AG04450 (cell line): ENCODE data around the gene PCSK6. TPM values are rescaled to one million over a fixed set of nuclear protein-coding genes. Genes with fewer than 3 reads are reported as not detected.
A peak's percentile ranks its signal among the peaks of the same experiment; 100 is the strongest.

ENCODE experiments used
- CTCF ChIA-PET: fragments of 300-600, 350-600 bp; formaldehyde crosslinking; extraction: SDS; loops from one replicate; lab custom pipeline; 2022; ENCODE audit warnings: antibody characterized with exemption, inconsistent platforms; lab: Charles Lee
- POLR2A ChIA-PET: fragments of 350-600 bp; formaldehyde crosslinking; extraction: SDS; loops from one replicate; lab custom pipeline; 2021; ENCODE audit warnings: antibody characterized with exemption, inconsistent platforms; lab: Yijun Ruan, JAX
- DNase-seq: peaks from one replicate; pipeline ENCODE4 v3.0.0-alpha.2; 2011; ENCODE audit warnings: low read depth, low spot score
- H3K27ac ChIP-seq: one replicate; pipeline ENCODE4 v1.5.1; 2012; ENCODE audit warnings: low read depth, low read length, control low read depth
- H3K27me3 ChIP-seq: one replicate; pipeline ENCODE4 v1.6.0; 2012; ENCODE audit warnings: low read length; ENCODE audit not compliant: control insufficient read depth, insufficient read depth
- H3K4me3 ChIP-seq: 2 replicates; pipeline ENCODE4 v1.5.1; 2011; ENCODE audit warnings: mild to moderate bottlenecking, low read depth, low read length, control low read depth
- H3K9me3 ChIP-seq: 2 replicates; pipeline ENCODE4 v1.5.1; 2012; ENCODE audit warnings: low read length; ENCODE audit not compliant: control insufficient read depth, insufficient read depth
- polyA plus RNA-seq: library from polyadenylated mRNA; depleted of rRNA; stranded (reverse); fragments of >200 nt; gene quantifications from 2 replicates; pipeline ENCODE4 v1.2.3, GENCODE V29; 2011
- TF ChIP-seq, protein P1 (sequence below): IDR thresholded peaks from 2 replicates; pipeline ENCODE4 v1.5.1; 2011; ENCODE audit warnings: low read depth, low read length, control low read depth, inconsistent platforms

Gene PCSK6
- polyA plus RNA-seq, 1 experiment = 0.06 TPM

DNA sequence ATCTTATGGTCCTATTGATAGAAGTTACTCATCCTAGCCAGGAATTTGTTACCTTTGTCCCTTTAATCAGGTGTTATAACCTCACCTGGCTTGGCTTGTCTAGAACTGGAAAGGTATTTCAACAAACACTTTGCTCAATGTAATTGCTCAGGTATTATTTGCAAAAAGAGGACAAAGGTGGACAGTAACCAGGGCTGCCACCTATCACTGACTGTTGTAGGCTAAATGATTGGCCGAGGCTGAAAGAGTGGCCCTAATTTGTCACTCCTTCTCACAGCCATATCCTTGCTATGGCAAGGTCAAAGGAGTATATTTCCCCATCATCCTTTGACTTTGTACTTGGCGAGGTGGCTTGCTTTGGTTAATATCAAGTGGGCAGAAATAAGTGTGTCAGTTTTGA, 209.5 kb downstream of the PCSK6 start:
- POLR2A ChIA-PET = no interaction called here
- Histone ChIP-seq H3K9me3 (no peaks in the 10 kb centered on the region), H3K27ac (no peak overlapping the region), H3K4me3 (no peak overlapping the region), H3K27me3 (no peaks in the 10 kb centered on the region)
- TF ChIP-seq, protein P1, sequence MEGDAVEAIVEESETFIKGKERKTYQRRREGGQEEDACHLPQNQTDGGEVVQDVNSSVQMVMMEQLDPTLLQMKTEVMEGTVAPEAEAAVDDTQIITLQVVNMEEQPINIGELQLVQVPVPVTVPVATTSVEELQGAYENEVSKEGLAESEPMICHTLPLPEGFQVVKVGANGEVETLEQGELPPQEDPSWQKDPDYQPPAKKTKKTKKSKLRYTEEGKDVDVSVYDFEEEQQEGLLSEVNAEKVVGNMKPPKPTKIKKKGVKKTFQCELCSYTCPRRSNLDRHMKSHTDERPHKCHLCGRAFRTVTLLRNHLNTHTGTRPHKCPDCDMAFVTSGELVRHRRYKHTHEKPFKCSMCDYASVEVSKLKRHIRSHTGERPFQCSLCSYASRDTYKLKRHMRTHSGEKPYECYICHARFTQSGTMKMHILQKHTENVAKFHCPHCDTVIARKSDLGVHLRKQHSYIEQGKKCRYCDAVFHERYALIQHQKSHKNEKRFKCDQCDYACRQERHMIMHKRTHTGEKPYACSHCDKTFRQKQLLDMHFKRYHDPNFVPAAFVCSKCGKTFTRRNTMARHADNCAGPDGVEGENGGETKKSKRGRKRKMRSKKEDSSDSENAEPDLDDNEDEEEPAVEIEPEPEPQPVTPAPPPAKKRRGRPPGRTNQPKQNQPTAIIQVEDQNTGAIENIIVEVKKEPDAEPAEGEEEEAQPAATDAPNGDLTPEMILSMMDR = no peak
- no peak for DNase-seq
- CTCF ChIA-PET = interaction anchor here (1.8 kb wide), 1 partner anchor 9 kb away, joined by 7 read pairs; no protein-coding TSS in a partner anchor

DNA sequence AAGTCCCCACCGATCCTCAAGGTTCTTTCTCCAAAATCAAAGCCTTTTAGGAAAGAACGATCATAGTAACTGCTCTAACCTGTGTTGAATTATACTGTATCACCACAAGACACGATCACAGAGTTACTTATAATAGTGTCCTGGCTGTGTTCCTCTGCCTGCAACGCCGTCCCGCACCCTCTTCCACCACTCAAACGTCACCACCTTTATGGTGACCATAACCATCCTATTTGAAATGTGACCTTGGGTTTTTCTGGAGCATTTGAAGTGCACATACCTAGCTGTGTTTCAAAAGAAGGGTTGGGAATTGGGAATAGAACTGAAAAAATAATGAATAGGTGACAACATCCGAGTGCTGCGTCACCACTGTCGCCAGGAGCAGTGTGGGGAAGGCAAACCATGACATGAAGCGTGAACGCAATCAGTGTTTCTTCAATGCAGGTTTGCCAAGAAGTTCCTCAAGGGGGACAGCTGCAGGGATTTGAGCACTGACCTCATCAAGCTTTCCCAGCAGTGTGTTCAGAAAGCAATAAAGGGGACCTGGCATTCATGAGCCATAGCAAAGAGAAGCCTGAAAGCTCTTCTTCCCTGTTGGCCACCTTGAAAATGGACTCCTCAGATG, 211.5 kb downstream of the PCSK6 start:
- Histone ChIP-seq H3K4me3 (peak overlapping the region; percentile 52), H3K9me3 (no peaks in the 10 kb centered on the region), H3K27ac (no peak overlapping the region), H3K27me3 (no peaks in the 10 kb centered on the region)
- POLR2A ChIA-PET = no interaction called here
- CTCF ChIA-PET = interaction anchor here (1.9 kb wide), 1 partner anchor 11 kb away, joined by 15 read pairs; no protein-coding TSS in a partner anchor
- DNase-seq = no peak
- TF ChIP-seq, protein P1 = no peak

DNA sequence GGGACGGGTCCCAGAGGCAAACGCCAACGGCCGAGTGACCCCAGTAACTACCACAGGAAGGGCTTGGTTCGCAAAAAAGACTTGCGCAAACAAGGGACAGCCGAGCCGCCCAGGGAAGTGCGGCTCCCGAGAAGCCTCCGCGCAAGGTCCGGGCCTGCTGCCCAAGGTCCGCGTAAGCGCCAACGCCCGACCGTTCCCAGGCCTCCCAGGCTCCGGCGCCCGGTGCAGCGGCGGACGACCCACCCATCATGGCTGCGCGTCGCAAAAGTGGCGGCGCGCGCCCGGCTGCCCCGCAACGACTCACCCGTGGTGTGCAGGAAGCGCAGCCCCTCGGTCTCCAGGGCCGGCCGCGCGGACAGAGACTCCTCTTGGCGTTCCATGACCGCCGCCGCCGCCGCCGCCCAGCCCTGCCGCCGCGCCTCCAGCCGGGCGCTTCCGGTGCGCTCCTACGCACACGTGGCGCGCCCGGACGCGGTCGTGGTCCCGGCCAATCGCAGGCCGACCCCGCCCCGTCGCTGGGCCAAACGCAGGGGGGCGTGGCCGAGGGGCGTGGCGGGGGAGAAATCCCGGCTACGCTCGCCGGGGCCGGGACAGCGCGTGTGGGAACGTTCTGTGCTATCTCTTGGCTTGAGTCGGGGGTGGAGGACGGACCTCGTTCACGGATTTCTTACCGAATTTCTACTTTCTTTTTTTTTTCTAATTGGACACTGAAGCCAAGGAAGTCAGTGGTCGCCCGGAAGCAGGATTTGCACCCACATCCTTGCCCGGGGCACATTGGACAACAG, 212.3 kb downstream of the PCSK6 start, which contains the start of gene SELENOS:
TSS of gene SELENOS (minus strand) at position 448 of the 785 bp plus-strand sequence. CDS start at position 380, 68 bp downstream.
- ChIA-PET POLR2A (interaction anchor here (1.0 kb wide), 1 partner anchor 9 kb away, joined by 5 read pairs; no protein-coding TSS in a partner anchor), CTCF (interaction anchor here (1.0 to 1.9 kb wide), 2 partner anchors 12 to 364 kb away, joined by 6 to 15 read pairs; no protein-coding TSS in a partner anchor)
- TF ChIP-seq, protein P1 = no peak
- Histone ChIP-seq H3K27me3 (no peaks in the 10 kb centered on the region), H3K27ac (peak within 1 kb of the TSS; percentile 75), H3K9me3 (no peaks in the 10 kb centered on the region), H3K4me3 (peak within 1 kb of the TSS; percentile 62)
- peak; percentile 69 for DNase-seq

DNA sequence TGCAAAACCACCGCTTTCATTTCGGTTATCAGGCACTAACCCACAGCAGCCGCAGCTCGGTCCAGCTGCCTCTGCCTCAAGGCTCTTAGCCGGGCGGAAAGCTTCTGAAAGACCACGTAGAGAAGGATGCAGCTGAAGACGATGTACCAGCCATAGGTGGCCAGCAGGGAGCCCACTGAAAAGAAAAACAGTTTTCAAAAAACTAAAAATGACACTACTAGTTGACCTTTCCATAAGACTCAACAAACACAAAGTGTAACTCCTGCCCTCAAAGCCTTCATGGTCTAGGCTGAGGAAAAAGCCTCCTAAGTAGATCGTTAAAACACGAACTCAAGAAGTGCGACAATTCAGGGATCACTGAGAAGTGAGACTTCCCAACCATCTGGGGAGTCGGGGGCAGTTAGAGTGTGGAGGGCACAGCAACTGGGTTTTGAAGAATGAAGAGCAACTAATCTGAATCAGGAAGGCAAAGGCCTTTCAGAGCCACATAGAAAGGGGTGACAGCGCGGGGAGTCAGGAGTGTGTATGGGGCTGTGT, 212.9 kb downstream of the PCSK6 start:
- Histone ChIP-seq H3K27me3 (no peaks in the 10 kb centered on the region), H3K27ac (peak overlapping the region; percentile 75), H3K9me3 (no peaks in the 10 kb centered on the region), H3K4me3 (peak overlapping the region; percentile 62)
- POLR2A ChIA-PET = interaction anchor here (1.0 kb wide), 1 partner anchor 9 kb away, joined by 5 read pairs; no protein-coding TSS in a partner anchor
- TF ChIP-seq, protein P1 = peak; percentile 54
- no peak for DNase-seq
- CTCF ChIA-PET = interaction anchor here (0.7 to 1.1 kb wide), 4 partner anchors 8 to 365 kb away, joined by 3 to 6 read pairs (median 4); no protein-coding TSS in a partner anchor
